Cardiac septum (tissue), 1 donor: ENCODE measurements around the gene ETFB. TPM values are rescaled to one million over a fixed set of nuclear protein-coding genes. Genes with fewer than 3 reads are reported as not detected.
"Not testable (repeated sequence)": the region's sequence is repeated elsewhere in the genome, so short reads cannot be mapped to it uniquely, and the experiment has no call there.

ENCODE experiments used
- DNase-seq: peaks from one replicate; pipeline ENCODE4 v3.0.0-alpha.2; 2020; ENCODE audit warnings: low spot score
- intact Hi-C: fragments of 100-400 bp; cut with DNase I; formaldehyde crosslinking; loops from one replicate; pipeline ENCODE4 v1.14.0; 2022
- long read RNA-seq: library from polyadenylated mRNA; unstranded; transcript quantifications from one replicate; pipeline ENCODE4 v2.0.0, GENCODE V29; 2021
- total RNA-seq: library from RNA; stranded (reverse); fragmentation: NEBNext Ultra II Directional; extraction: Animal tissue kit (Norgen Biotek cat#: 25700); gene quantifications from one replicate; pipeline ENCODE4 v1.2.1, GENCODE V29; 2021
- donor health status: DM: no; HTN: no; CAD: no.

The ETFB gene
- 180 TPM for total RNA-seq
- long read RNA-seq, transcript ETFB-201 (6 exons, 900 nt): major isoform, 322 of 329 reads
- long read RNA-seq, partial matches to known transcripts: 0 of 329 reads
- long read RNA-seq, other reads (novel, unspliced or antisense): 5 of 329 reads

DNA sequence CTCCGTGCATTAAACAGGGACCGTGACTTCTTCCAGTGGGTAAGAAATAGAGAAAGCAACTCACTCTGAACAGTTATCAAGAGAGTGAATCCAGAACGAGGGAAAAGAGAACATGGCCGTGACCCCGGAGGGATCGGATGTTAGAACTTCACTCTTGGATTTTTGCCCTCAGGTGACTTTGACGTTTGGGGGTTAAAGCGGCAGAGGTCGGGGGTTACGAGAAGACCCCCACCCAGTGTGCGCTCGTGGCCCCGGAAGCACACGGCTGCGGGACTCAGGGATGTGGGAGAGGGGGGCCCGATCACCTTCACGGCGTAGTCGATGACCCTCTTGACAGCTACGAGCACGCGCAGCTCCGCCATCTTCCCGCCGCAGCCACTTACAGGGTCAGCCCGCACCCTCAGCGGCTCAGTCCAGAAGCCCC, at the start of gene ETFB:
Gene ETFB (minus strand): TSS at position 424 of the 424 bp plus-strand sequence. CDS start 62 bp downstream, at position 362.
- intact Hi-C loops: loop anchor here (2.0 kb wide), 2 partner anchors 25 to 29 kb away; no protein-coding TSS in a partner anchor
- DNase-seq: no peak

DNA sequence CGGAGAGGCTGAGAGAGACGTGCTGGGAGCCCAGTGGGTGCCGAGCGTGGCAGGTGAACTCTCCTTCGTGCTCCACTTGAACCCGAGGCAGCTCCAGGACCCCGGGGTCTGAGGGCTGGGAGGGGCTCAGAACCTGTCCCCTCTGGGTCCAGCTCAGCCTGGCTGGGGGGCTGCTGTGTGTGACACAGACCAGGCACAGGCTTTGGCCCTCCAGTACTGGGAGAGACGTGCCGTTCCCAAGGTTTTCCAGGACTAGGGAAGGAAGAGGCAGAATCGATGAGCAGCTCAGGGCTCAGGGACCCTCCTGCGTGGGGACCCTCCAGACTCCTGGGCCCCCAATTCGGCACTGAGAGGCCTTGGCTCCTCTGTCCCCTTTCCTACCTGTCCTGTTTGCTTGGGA, 49.0 kb upstream of the ETFB start:
- no peak for DNase-seq
- intact Hi-C loops: no loop called here

DNA sequence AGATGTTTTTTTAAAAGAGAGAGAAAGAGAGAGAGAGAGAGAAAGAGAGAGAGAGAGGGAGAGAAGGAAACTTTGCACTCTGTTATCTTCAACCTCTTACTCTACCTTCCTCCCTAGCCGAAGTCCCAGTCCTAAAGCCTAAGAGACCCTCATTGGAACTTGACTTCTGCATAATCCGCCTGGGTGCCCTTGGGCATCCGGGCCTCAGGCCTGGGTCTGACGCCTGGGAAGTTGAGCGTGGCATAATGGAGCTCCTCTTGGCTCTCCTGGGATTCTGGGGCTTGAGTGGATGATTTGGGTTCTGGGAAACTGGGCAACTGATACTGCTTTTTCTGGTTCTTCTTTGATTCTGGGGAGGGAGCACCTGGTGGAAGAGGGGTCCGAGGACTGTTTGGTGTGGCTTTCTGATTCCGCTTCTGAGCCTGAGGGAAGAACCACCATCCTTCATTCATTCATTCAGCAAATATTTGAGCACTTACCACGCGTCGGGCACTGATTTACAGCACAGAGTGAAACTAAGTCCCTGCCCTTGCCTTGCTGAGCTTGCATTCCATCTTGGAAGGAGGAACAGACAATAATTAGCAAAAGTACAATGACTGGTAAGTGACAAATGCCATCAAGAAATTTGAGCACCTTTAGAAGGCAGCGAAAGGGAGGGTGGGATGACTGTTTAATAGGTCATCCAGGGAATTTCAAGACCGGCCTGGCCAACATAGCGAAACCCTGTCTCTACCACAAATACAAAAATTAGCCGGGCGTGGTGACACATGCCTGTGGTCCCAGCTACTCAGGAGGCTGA, 45.0 kb upstream of the ETFB start:
- DNase-seq: no peak
- intact Hi-C loops: no loop called here

DNA sequence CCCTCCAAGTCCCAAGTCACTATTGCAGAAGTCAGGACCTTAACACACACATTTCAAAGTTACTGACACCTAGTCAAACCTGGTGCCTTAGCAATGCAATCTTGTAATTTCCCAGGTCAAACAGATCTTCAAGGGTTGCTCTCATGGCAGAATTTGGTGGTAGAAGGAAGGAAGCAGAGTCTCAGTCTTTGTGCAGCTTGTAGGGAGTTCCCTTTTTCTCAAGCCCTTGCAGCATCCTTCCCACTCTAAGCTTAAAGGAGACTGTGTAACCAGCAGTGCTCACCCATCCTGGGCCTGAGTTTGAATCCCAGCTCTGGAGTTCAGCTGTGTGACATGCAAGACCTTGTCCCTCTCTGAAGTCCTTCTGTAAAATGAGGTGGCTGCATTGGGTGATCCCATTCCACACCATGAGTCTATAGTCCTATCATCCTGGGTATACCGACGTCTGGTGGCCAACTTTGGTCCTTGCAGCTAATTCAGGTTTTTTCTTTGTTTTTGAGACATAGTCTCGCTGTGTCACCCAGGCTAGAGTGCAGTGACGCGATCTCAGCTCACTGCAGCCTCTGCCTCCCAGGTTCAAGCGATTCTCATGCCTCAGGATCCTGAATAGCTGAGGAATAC, 41.4 kb upstream of the ETFB start:
- intact Hi-C loops: no loop called here
- no peak for DNase-seq

DNA sequence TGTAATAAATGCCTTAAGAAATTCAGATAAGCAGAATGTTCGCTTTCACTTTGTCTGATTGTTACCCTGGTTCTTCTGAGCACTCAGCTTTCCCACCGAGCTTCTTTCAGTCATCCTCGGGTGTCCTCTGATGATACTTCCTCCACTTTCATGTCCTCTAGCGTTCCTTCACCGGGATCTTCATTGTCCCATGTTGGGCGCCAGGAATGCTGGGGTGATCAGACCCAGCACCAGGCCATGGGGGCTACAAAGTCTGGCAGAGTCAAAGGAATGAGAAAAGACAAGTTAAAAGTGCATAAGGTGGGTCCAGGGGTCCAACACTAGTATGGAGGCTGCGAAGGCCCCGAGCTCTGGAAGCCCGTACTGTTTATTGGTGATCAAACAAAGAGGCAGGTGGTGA, 35.9 kb upstream of the ETFB start:
- intact Hi-C loops: no loop called here
- no peak for DNase-seq

DNA sequence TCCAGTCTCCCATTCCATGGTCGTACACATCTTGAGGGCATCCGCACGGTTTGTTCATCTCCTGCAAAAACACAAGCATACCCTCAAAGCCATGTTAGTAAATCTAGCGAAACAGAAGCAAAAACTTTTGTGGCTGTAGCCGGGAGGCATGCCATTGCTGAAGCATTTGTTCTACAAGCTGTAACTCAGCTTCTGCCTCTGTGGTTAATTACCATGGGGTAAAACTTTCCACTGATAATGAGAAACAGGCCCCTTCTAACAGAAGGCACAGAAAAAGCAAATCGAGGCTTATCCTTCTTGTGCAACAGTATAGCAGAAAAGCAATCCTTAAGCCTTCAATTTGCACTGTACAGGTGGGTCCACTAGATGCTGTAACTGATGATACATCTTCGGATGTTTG, 33.7 kb upstream of the ETFB start:
- DNase-seq: not testable (repeated sequence)
- intact Hi-C loops: loop anchor here (10.0 kb wide), 1 partner anchor 55 kb away; the partner anchor contains the start of gene VSIG10L

DNA sequence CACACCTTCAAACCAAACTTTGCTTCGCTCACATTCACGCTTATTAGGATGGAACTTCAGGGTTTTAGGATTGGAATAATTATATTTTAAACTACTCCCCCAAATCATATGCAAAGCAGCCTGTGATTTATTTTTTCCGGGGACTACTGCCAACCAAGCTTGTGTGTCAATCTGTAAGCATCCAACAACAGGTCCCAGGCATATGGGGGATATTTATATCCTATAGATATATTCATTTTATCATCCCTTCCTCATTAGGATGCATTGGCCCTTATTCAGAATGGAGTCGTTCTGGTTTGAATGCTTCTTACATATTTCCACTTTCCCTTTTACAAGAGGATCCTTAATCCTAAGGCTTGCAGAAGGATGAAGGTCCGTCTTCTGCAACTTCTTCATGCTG, 33.0 kb upstream of the ETFB start:
- intact Hi-C loops: loop anchor here (10.0 kb wide), 1 partner anchor 54 kb away; the partner anchor contains the start of gene VSIG10L
- DNase-seq: no peak

DNA sequence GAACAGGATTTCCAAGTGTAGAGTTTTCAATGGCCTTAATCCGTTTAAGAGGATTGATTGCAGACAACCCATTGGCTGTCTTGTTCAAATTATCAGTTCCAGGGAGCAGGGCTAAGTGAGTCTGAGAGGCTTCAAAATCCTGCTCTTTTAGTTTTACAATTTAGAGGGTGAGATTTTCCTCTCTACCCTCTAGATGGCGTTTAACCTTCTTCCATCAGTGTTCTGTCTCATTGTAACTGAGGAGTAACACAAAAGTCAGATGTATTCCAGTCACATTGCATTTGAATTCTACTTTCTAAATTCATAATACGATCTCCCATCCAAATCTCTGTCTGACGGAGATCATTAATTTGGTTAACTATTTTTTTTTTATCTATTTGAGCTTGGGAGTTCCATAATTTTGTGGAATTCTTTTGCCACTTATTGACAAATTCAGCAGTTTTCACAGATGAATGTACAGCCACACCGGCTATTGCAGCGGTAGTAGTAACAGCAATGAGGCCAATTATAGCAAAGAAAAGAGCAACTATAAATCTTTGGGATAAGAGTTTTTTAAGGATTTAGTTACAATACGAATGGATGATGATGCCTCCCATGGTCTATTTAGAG, 32.0 kb upstream of the ETFB start:
- no peak for DNase-seq

DNA sequence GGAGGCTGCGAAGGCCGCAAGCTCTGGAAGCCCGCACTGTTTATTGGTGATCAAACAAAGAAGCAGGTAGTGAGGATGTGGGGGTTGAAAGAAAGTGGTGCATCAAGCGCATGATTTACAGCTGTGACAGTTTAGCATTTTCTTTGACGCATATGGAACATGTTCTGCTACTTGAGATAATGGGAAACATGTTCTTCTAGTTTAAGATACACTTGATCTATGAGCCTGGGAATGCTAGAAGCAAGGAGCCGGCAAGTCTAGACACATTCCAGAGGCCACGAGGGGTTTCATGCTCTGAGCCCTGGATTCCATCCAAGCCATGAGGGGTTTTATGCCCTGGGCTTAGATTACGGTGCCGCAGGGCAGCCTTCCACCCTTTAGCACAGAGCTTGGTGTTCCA, 31.3 kb upstream of the ETFB start:
- DNase-seq: peak; percentile 44

More for the DNA sequence above, 32.0 kb upstream of the ETFB start:
- intact Hi-C loops: loop anchor here (10.0 kb wide), 1 partner anchor 53 kb away; the partner anchor contains the start of gene VSIG10L

DNA sequence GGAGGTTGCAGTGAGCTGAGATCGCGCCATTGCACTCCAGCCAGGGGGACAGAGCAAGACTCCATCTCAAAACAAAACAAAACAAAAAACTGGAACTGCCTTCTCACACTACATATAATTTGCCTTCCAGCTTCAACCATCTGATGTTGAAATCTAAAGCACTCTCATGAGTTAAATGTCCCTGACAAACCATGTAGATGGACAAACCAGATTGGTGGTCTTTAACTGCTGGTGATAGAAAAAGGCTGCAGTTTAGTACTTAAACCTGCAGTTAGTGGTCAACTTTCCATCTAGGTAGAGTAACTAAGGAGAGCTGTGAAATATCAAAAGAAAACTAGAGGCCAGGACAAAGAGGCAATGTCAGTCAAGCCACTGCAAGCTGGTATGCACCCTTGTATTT, 30.0 kb upstream of the ETFB start:
- no peak for DNase-seq
- intact Hi-C loops: loop anchor here (10.0 kb wide), 1 partner anchor 51 kb away; the partner anchor contains the start of gene VSIG10L

More for the DNA sequence above, 31.3 kb upstream of the ETFB start:
- intact Hi-C loops: loop anchor here (10.0 kb wide), 1 partner anchor 53 kb away; the partner anchor contains the start of gene VSIG10L

DNA sequence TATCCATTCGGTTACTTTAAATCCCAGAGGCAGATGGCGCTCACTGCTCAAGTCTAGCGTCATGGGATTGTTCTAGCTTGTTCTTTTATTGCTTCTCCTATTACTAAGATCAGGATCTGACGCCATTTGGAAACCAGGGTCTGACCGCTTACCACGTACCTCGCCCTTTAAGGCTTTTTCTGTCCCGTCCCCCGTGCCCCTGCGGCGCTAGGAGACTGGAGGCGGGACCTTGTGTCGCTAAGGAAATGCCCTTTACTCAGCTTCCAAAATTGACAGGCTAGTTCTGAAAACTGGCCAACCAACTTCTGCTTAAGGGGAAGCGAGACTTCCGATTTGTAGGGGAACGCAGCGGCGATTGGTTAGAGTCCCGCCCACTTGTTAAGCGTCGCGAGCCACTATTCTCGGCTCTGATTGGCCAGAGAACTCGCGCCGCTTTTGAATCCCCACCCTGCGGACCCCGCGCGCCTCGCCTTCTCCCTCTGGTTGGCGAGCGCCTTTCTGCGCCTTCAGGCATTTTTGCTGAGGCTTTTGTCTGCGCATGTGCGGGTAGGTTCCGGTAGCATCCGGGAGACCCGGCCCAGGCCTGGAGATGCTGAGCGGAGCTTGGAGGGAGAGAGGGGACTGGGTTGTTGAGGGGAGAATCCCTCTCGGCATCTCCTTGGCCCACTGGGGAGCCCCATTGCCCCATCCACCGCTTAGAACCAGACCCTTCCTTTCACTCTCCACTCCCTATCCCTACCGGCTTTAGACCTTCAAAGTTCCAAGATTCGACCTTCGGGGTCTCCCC, 28.1 kb upstream of the ETFB start:
- intact Hi-C loops: loop anchor here (2.0 to 10.0 kb wide), 2 partner anchors 27 to 49 kb away; partner anchors contain the start of genes ETFB and VSIG10L
- peak; percentile 95 for DNase-seq

DNA sequence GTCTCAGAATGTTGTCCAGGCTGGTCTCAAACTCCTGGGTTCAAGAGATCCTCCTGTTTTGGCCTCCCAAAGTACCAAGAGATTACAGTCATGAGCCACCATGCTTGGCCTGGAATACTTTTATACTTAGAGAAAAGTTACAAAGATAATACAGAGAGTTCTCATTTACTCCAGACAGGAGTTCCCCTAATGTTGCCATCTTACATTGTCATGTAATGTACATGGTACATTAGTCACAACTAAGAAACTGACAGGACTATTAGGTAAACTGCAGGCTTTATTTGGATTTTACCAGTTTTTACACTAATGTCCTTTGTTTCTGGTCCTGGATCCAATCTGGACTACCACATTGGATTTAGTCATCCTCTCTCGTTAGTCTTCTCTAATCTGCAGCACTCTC, 26.5 kb upstream of the ETFB start:
- DNase-seq: no peak
- intact Hi-C loops: loop anchor here (10.0 kb wide), 1 partner anchor 48 kb away; the partner anchor contains the start of gene VSIG10L

DNA sequence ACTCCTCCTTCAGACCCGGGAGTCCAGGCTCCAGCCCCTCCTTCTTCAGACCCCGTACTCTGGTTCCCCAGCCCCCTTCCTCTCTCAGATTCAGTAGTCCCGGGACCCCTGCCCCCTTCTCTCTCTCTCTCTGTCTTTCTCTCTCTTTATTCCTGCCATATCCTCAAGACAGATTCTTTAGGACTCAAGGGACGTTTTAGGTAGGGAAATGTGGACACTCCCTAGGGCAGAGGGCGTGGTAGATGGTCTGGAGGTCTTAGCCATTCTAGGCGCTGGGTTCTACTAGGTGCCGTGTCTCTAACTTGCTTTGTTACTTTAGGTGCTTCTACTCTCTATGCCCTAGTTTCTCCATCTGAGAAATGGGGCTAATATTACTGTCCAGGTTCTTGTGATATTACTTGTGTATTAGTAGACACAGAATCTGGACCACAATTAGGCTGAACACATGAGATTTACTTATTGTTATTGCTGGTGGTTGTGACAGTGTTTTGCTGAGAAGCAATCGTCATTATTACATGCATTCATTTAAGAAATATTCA, 25.0 kb upstream of the ETFB start:
- no peak for DNase-seq
- intact Hi-C loops: loop anchor here (10.0 kb wide), 1 partner anchor 46 kb away; the partner anchor contains the start of gene VSIG10L

DNA sequence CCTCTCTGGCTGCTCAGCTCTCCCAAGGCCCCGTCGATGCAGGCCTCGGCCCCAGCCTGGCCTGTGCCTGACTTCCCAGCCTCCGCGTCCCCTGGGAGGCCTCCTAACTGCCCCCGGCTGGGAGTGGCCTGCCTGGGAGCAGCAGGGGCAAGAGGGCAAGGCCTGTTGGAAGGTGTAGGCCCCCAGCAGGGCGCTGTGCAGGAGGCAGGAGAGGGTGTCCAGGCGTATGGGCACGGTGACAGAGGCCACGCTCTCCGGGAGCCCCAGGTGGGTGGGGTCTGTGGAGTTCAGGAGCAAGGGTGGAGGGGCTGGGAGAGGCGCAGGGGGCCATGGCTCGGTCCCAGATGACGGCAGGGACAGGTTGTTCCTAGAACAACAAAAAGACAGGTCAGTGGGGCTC, 23.0 kb upstream of the ETFB start:
- DNase-seq: no peak
- intact Hi-C loops: no loop called here

DNA sequence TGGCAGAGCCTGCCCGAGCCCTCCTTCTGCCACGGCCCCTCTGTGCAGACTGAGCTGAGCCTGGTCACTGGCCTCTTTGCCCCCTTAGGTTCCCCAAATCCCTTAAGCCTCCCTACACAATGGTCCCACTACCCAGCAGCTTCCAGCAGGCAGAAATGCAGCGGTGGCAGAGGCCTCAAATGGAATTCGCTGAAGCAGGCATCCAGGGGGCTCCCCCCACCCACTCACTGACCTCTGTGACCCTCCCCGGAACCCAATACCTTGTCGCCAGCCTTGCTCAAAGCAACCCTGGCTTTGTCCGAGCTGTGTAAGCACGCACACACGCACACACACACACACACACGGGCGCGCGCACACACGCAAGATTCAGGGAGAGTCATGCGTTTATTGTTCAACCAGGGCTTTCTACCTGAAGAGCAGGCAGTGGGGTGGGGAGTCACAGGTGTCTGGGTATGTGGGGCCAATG, 21.8 kb upstream of the ETFB start, which contains the start of gene LIM2:
Gene LIM2 (minus strand): TSS at position 51 of the 466 bp plus-strand sequence. CDS start 531 bp downstream, outside the sequence.
- intact Hi-C loops: no loop called here
- peak; percentile 27 for DNase-seq

DNA sequence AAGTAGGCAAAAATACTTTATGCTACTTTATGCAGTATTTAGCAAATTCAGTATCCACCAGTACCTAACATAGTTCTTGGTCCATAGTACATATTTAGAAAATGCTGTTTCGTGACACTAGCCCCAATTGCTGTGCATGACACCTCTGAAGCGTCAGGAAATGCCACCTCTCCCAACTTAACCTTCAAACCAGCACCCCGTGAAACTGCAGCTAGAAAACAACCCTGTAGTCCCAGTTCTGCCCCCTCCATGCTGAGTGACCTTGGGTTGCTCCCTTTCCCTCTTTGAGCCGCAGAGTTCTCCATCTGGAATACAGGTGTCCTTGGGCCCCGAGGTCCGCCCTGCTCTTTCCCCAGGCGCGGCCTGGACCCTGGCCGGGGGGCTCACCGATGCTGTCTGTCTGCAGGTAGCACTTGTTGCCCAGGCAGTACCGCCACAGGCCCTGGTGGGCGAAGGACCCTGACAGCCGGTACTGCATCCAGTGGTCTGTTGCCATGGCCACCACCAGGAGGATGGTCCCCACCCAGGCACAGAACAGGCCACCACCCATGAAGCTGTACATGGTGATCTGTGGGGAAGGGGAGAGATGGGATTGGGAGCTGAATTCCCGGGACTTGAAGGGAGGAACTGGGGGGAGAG, 20.8 kb upstream of the ETFB start:
- intact Hi-C loops: no loop called here

DNA sequence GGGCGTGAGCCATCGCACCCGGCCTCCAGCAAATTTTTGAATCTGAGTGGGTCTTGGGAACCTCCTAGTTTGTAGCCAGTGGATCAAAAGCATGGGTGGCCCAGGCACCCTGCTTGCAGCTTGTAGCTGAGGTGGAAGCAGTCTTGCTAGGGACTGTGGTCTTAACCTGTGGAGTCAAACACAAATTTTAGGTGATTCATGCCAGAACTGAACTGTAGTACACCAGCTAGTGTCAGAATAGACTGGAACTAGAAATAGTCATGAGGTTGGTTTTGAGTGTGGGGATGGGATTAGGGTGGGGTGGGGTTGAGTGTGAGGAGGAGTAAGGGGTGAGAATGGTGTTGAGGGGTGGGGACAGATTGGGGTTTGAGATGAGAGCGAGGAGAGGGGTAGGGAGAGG, 15.8 kb upstream of the ETFB start:
- intact Hi-C loops: no loop called here
- peak; percentile 24 for DNase-seq

More for the DNA sequence above, 20.8 kb upstream of the ETFB start:
- peak; percentile 56 for DNase-seq

DNA sequence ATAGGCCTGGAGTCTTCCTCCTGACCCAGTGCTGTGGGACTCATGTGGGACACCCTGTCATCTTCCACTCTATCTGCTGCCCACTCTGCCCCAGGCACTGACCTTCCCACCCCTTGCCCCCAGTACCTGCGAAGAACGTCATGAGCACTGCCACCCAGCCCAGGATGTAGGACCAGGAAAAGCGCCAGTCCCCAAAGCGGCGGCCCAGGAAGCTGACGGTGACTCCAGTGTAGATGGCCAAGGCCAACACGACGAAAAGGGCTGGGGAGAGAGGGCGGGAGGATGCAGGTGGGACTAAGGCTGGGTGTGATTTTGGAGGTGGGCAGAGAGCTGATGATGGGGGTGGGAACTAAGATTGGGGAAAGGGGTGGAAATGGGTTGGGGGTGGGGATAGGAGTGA, 14.2 kb upstream of the ETFB start:
- no peak for DNase-seq
- intact Hi-C loops: no loop called here
